Right lung (tissue), 5 donors: ENCODE data around the gene CRADD. TPM values are rescaled to one million over a fixed set of nuclear protein-coding genes. Genes with fewer than 3 reads are reported as not detected.
"Not testable (repeated sequence)": the region's sequence is repeated elsewhere in the genome, so short reads cannot be mapped to it uniquely, and the experiment has no call there.

Experiments
- DNase-seq, 2 donors: peaks; one replicate each; pipeline ENCODE4 v3.0.0-alpha.2; 2013
- polyA plus RNA-seq, 5 donors: library from polyadenylated mRNA; unstranded; fragments of 120-200 nt; gene quantifications; one replicate each; pipeline versions ENCODE4 v1.2.1 to v1.2.3, GENCODE V29; 2013; ENCODE audit warnings: inconsistent platforms in 1 of 5, low replicate concordance in 1 of 5; ENCODE audit not compliant: insufficient read length in 5 of 5, insufficient read depth in 1 of 5

The CRADD gene
- polyA plus RNA-seq, 5 donors: 9.1 to 13.3 (median 10.4) TPM

GRCh38 chr12:93865751-93866150 is 188.6 kb downstream of the CRADD start:
- no peak for DNase-seq

DNA sequence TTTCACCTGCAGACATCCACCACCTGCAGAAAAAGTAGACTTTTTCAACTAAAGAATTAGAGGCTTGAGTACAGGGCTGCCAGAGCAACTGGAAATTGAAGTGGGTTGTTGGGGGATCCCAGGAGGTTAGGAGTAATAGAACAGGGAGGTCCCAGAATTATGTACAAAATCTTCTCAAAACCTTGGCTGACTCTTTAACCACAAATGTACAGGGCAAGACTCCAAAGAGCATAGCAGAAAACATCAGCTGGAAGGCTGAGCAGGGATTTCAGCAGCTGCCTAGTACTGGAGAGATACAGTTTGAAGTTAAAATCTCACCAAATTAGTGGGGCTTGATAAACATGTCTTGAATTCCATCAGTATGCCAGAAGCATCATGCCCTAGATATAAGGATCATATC is 191.6 kb downstream of the CRADD start:
- no peak for DNase-seq

DNA sequence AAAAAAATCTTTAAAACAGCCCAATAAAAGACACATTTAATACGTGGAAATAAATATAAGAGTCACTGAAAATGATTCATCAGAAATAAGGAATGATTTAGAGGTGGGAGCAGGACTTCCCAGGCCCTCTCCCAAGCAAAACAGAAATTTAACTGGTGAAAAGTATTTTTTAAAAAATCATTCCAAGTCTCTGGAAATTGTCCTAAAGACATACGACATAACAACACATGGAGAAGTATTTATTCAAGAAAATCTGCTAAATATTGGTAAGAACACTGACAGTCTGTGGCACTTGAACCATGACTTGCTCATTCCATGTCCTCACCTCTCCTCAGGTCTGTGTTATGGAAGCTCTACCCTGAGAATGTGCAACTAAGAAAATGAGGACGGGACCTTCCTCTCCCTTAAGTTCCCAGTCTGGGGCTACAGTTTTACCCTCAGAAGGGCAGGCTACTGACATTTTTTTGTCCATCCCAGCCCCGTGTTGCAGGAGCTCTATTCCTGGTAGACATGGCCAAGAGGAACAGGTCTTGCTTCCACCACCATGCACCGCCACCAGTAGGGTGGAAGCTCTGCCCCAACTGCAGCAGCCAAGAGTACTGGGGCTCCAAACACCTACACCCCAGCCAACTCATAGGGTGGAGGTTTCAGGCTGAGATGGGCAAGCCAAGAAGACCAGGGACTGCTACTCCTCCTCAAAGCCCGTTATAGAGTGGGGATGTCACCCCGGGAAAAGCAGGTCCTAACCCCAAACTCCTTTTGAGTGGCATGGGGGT is 193.0 kb downstream of the CRADD start:
- no peak for DNase-seq

DNA sequence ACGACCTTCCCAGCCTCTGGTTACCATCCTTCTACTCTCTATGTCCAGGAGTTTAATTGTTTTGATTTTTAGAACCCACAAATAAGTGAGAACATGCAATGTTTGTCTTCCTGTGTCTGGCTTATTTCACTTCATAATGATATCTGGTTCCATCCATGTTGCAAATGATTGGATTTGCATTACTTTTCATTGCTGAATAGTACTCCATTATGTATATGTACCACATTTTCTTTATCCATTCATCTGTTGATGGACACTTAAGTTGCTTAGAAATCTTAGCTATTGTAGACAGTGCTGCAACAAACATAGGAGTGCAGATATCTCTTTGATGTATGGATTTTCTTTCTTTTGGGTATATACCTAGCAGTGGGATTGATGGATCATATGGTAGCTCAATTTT is 194.4 kb downstream of the CRADD start:
- DNase-seq: not testable (repeated sequence)

- DNase-seq: no peak
Measured at GRCh38 chr12:93873561-93873960, 196.4 kb downstream of the CRADD start.

DNA sequence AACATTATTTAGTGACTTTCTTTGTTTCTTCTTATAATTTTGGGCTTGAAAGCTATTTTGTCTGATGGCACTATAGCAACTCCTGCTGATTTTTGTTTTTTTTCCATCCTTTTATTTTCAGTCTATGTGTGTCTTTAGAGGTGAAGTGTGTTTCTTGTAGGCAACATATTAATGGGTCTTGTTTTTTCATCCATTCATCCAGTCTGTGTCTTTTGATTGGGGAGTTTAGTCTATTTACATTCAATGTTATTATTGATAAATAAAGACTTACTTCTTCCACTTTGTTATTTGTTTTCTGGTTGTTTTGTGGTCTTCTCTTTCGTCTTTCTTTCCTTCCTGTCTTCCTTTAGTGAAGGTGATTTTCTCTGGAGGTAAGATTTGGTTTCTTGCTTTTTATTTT is 198.0 kb downstream of the CRADD start:
- DNase-seq: no peak

- DNase-seq: no peak
Measured at GRCh38 chr12:93876360-93876759, 199.2 kb downstream of the CRADD start.

GRCh38 chr12:93877446-93877845 is 200.3 kb downstream of the CRADD start:
- DNase-seq: no peak

DNA sequence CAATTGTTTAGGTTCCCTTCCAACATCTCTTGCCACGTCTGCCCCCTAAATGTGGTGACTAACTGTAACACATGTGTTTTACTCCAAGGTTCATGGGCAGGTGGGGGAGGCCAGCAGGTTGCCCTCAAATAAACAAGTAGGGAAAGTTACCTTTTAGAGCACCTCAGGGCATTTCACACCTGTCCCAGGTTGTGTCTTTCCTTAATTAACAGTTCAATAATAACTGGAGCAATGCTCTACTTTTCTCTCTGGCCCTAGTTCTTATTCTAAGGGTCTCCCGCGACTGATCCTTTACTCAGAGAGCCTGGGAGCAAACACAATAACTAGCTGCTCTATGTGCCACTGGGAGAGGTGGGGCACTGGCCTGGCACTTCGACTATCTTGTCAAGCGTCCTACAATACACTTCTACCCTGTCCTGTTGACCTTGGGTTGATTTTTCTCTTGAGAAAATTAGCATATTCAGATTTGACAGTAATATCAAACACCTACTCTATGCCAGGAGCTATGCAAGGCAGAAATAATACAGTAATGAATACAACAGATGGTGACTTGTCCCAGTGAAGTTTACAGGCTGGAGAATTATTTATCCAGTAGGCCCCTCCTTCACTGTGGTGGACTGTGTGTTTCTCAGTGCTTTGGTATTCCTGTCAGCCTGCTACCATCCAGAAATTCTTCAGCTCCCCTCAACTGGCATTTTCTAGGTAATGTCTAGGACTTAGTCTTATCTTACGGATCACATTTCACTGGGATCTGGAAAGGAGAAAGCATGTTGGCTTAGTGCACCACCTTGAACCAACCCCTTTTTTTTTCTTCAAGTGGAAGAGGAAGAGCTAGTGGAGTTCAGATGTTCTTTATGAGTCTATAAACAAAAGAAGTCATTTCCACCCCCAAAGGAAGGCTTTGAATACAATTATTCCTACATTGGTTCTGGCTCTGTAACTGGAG is 202.6 kb downstream of the CRADD start:
- DNase-seq: no peak

DNA sequence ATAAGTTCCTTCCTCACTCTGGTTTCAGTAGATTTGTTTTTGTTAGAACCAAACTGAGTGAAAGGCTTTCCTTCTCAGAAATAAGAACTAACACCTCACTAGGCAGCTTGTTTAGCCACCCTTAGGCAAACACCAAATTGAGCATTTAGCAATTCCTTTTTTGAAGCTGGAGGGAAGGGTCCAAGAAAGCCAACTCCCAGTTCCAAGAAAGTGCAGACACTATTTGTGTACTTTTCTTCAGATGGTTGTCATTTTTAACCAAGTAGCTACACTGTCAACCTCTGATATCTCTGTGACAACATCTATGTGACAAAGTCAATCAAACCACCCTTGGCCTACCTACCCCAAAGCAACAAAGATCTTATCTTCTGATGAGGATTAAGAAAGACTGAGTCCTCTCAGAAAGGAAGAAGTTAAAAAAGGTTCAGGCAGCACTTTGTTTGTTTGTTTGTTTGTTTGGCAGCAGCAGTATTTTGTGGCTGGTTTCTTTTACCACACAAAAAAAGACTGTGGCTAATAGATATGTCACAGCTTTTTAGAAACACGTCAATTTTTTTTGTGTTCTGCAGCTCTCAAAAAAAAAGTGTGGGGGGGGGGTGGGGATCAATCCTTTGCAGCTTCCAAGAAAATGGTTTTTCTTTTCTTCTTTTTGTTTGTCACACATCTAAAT is 203.8 kb downstream of the CRADD start:
- DNase-seq: no peak

GRCh38 chr12:93882763-93883162 is 205.6 kb downstream of the CRADD start:
- no peak for DNase-seq

DNA sequence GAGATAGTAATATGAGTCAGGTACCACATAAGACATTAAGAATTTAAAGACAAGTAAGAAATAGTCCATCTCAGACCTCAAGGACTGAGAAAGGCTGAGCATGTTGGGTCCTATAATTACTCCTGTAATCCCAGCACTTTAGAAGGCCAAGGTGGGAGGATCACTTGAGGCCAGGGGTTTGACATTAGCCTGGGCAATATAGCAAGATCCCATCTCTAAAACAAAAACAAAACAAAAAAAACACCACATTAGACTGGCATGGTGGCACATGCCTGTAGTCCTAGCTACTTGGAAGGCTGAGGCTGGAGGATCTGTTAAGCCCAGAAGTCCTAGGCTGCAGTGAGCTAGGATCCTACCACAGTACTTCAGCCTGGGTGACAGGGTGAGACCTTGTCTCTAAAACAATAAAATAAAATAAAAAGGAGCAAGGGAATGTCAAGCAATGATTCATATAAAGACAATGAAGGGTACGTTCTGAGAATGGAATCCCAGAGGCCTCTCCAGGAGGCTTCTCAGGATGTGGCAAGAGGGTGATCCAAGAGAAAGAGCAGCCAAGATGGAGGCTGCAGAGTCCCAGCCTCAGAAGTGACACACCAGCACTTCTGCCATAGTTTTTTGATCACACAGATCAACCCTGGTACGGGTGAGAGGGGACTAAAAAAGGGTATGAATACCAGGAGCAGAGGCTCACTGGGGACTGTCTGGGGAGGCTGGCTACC is 206.4 kb downstream of the CRADD start:
- DNase-seq: no peak

GRCh38 chr12:93884794-93885460 is 207.8 kb downstream of the CRADD start:
- no peak for DNase-seq

DNA sequence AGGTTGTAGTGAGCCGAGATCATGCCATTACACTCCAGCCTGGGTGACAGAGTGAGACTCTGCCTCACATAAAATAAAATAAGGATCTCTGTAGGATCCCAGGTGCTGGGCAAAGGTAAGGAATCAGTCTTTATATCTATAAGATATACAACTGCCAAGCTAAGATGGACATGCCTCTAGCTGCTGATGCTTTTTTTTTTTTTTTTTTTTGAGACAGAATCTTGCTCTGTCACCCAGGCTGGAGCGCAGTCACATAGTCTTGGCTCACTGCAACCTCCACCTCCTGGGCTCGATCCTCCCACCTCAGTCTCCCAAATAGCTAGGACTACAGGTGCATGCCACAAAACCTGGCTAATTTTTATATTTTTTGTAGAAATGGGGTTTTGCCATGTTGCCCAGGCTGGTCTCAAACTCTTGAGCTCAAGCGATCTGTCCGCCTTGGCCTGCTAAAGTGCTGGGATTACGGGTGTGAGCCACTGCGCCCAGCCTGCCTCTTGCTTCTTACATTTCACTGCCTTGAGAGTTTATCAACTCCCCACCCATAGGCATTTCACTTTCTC is 208.9 kb downstream of the CRADD start:
- DNase-seq: not testable (repeated sequence)

DNA sequence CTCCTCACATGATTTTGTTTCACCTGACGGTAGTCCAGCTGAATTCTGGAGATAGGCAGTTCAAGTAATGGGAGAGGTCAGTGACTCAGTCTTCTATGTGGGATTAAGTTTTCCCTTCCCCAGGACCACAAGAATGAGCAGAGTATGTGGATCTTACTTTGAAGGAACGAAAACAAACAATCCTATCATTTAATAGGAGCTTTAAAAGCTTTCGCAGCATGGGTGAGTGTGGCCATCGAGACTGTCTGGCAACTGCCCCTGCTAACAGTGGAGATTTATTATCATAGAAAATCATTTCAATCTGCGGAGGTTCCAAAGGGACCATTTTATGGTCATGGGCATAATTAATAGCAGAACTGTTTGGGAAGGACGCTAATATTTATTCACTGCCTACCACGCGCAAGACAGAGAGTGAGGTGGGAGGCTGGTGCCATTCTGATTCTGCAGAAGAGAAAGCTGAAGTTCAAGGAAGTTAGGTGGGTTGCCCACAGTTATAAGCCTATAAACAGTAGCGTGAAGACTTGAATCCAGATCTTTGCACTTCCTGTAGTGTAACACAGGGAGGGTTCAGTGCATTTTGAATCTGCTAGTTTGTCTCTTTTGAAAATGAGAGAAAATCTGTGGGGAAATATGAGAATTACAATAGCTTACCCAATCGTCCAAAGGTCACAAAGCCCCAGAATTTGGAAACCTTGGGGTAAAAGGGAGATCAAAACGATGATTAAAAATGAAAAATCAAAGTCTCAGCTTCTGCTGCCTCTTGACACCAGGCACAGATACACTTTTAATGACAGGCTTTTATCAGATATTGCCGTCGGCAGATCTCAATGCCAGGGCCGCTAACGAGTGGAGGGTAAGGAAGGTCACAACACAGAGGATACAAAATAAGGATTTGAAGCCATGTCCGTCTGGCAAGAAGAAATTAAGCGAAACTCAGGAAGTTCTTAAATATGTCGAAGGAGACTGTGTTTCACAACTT is 209.6 kb downstream of the CRADD start:
- DNase-seq: no peak

GRCh38 chr12:93888964-93889363 is 211.8 kb downstream of the CRADD start:
- no peak for DNase-seq

- no peak for DNase-seq
Measured at GRCh38 chr12:93889516-93890212, 212.5 kb downstream of the CRADD start.

DNA sequence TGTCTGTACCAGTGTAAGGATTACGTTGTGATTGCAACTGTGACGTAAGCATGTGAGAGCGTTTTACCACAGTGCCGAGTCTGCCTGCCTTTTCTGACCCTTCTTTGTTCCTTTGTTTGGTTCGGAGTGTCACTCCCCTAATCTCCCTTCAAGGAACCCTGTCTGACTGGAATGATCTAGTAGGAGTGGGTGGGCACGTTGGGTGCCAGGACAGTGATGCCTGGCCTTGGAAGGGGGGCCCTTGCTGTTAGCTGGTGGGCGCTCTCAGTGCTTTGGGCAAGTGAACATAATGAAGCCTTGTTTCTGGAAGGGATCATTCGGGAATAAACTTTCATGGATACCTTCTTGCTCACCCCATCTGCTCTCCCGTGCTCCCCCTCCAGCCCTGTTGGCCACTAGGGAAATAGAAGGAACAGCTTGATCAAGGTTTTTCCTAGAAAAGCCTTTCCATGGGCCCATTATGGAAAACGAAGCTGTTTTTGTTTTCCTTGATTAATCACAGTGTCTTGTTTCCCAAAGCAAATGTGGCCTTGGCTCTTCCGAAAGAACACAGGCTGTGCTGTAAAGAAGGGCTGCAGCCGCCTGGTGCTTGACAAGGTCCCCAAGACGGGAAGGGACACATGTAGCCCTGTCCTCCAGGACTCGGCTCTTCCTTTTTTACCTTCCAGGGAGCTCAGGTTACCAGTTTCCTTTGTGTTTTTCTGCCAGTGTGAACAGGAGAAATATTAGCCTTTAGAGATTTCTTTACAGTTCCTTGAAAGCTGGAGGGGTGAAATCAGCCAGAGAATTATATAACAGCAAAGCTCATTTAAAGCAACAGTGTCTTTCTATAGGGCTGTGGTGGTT is 215.5 kb downstream of the CRADD start:
- peak; percentile 22 to 24 for DNase-seq
